Upper lobe of left lung (tissue), 4 donors: ENCODE results near the gene ARIH2.
"Not testable (repeated sequence)": the region's sequence is repeated elsewhere in the genome, so short reads cannot be mapped to it uniquely, and the experiment has no call there.

Source experiments
- EP300 ChIP-seq, 4 donors: sonication (generic); formaldehyde crosslinking; IDR thresholded peaks; one replicate each; pipeline ENCODE4 v1.5.1; 2017; ENCODE audit warnings: antibody characterized with exemption in 4 of 4, control low read depth in 2 of 4
- POLR2AphosphoS5 ChIP-seq, 2 donors: sonication (generic); formaldehyde crosslinking; IDR thresholded peaks; one replicate each; pipeline ENCODE4 v1.5.1; 2017; ENCODE audit warnings: antibody characterized with exemption in 2 of 2
- TF ChIP-seq, protein P1 (sequence below), 6 experiments: fragments of 450-650 bp in 4 of 6; fragments of 200-600 bp in 2 of 6; sonication (generic) in 2 of 6; IDR thresholded peaks; one replicate each; pipeline ENCODE4 v1.5.1; 2016 to 2019; ENCODE audit warnings: antibody characterized with exemption in 6 of 6

DNA sequence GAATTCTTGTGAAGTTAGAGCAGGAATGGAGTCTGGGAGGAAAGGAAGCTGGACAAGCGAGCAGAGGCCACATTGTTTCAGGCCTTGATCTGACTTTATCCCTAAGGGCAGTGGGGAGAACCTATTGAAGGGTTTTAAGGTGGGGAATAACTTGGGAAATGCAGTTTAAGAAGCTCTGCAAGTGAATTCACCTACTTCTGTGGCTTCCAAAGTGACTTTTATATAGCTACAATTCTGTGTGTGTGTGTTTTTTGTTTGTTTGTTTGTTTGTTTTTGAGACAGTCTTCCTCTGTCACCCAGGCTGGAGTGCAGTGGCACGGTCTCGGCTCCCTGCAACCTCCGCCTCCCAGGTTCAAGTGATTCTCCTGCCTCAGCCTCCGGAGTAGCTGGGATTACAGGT, 90.0 kb downstream of the ARIH2 start:
- TF ChIP-seq, protein P1, sequence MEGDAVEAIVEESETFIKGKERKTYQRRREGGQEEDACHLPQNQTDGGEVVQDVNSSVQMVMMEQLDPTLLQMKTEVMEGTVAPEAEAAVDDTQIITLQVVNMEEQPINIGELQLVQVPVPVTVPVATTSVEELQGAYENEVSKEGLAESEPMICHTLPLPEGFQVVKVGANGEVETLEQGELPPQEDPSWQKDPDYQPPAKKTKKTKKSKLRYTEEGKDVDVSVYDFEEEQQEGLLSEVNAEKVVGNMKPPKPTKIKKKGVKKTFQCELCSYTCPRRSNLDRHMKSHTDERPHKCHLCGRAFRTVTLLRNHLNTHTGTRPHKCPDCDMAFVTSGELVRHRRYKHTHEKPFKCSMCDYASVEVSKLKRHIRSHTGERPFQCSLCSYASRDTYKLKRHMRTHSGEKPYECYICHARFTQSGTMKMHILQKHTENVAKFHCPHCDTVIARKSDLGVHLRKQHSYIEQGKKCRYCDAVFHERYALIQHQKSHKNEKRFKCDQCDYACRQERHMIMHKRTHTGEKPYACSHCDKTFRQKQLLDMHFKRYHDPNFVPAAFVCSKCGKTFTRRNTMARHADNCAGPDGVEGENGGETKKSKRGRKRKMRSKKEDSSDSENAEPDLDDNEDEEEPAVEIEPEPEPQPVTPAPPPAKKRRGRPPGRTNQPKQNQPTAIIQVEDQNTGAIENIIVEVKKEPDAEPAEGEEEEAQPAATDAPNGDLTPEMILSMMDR (IDR thresholded peaks at IDR 0.05), result not testable (repeated sequence)
- not testable (repeated sequence) for TF ChIP-seq POLR2AphosphoS5, EP300 (IDR thresholded peaks at IDR 0.05)
